ENCODE results near the gene AP3B1.

Gene AP3B1

GRCh38 chr5:77971776-77972468, 322.6 kb downstream of the AP3B1 start:
- no peak for DNase-seq (ENCODE audit: low read depth, low spot score)

GRCh38 chr5:77970891-77971290, 323.6 kb downstream of the AP3B1 start:
- DNase-seq (ENCODE audit: low read depth, low spot score): no peak

- DNase-seq (ENCODE audit: low read depth, low spot score): no peak
Observed at GRCh38 chr5:77963795-77964194, 330.7 kb downstream of the AP3B1 start.

- DNase-seq (ENCODE audit: low read depth, low spot score): no peak
Observed at GRCh38 chr5:77960863-77961396, 333.6 kb downstream of the AP3B1 start.

DNA sequence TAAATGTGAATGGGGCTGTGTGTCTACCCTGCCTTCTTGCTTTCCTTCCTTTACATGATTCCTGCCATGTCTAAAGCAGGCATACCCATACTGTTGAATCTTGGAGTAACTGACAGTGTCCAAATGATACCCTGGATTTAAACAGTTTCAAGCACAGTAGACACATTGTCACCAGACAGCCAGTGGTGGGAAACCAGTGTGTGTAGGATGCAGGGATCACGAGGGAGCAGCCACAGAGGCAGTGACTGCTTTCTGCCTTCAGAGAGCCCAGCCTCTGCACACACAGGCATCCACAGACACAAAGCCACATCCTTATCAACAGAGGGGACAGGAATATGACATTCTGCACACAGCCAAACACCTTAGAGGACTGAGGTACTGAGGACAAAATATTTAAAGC, 334.2 kb downstream of the AP3B1 start:
- DNase-seq (ENCODE audit: low read depth, low spot score): no peak

DNA sequence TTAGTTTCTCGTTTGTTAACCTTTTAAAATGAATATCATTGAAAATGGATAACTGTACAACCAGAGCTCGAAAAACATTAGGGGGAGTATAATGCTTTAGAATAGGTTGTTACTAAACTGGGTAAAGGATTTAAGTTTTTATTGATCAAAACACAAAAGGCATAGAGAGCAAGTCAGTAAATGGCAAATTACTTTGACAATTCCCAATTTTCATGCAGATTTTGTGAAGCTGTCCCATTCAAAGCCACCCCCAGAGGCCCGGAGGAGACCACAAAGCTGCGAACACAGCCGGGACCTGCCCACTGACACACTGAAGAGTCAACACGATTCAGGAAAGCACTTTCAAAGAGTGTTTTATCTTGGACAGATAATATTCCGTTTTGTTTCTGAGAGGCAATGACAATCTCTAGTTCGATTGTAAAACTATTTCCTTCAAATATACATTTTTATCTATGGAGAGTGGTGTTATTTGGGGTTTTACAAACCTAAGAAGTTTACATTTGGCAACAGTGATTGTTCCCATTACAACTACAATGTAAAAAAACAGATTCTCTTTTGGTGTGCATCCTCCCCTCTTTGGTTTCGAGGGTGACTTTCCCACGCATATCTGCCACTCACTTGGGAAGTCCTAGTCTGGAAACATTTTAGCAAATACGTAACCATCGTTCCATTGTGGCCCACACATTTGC, 335.7 kb downstream of the AP3B1 start:
- no peak for DNase-seq (ENCODE audit: low read depth, low spot score)

DNA sequence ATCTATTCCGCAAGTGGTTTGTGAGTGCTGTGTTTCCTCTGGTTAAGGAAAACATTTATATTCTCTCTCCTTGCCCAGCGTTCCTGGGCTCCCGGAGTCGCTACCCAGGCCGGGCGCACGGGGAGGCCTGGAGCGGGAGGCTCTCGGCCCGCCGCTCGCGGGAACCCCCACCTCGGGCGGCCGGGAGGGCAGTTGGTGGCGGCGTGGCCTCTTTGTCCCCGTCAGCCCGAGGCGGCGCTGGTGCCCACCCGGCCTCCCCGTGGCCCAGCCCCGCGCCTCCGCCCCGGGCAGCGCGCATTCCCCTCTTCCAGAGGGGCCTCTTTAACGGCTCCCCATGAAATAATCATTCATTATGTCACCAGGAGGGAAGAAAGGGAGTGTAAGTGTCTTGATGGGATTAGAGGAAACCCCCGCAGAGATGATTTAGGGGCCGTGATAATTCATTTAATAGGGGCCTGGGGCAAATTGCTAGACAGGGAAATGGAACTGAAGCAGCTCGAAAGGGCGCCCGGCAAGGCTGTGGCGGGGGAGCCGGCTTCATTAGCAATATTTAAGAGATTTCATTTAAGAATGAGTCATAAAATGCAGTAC, 336.5 kb downstream of the AP3B1 start:
- DNase-seq (ENCODE audit: low read depth, low spot score): no peak

DNA sequence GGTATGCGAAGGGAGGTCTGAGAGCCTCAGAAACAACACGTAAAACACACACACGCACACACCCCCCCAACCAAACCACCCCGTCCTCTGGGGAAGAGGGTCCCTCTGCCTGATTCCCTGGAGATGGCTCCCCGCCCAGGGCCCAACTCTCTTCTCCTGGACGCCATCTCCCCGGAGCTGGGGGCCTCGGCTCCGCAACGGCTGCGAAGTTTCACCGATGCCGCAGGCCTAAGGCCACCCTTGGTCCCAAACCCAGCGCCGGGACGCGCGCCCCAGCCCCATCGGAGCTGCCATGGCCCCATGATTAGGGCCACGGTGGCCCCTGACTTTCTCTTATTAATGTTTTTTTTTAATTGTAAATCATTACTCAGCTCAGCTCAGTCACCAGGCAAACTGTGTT, 337.0 kb downstream of the AP3B1 start:
- DNase-seq (ENCODE audit: low read depth, low spot score): no peak

DNA sequence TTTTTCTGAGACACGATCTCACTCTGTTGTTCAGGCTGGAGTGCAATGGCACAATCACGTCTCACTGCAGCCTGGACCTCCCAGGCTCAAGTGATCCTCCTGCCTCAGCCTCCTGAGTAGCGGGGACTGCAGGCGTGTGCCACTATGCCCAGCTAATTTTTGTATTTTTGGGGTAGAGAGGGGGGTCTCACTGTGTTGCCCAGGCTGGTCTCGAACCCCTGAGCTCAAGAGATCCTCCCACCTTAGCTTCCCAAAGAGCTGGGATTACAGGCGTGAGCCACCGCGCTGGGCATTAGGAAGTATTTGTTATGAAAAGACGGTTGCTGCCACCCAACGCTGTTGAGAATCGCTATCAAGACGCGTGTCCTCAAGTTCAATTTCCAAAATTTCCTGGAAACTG, 337.4 kb downstream of the AP3B1 start:
- no peak for DNase-seq (ENCODE audit: low read depth, low spot score)

DNA sequence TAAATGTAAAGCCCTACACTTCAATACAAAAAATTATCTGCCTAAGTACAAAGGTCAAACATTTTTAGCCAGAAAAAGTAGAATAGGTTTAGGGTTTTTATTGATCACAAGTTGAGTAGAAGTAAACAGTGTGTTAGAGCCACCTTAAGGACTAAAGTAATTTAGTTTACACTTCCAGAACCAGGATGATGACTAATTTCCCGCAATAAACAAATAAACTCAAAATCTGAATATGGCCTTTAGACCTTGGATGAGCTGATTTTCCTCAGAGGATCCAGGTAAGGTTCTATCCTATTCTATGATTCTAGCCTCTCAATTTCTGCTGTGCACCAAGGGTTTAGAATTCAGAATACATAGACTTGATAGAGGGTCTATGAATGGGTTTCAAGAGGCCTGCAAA, 338.9 kb downstream of the AP3B1 start:
- DNase-seq (ENCODE audit: low read depth, low spot score): no peak

DNA sequence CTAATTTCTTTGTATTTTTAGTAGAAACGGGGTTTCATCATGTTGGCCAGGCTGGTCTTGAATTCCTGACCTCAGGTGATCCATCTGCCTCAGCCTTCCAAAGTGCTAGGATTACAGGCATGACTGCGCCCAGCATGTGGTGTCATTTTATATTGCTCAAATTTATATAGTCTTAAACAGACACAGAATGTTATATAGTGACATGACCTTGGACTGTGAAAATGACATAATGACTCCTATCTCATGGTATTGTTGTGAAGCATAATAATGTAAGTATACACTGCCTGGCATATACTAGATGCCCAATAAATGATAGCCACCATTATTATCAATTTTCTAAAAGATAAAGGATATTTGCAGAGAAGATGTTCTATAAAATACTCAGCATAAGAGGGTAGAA, 341.1 kb downstream of the AP3B1 start:
- no peak for DNase-seq (ENCODE audit: low read depth, low spot score)

GRCh38 chr5:77952636-77953212, 341.8 kb downstream of the AP3B1 start:
- no peak for DNase-seq (ENCODE audit: low read depth, low spot score)
